Aorta (tissue), 5 donors: ENCODE data around the gene C1orf141. TPM values are rescaled to one million over a fixed set of nuclear protein-coding genes. Genes with fewer than 3 reads are reported as not detected.

Experiments used
- ATAC-seq: fragments of 200-7000 bp; cut with Tn5 transposase; one replicate; pipeline ENCODE4 v1.9.1; 2022; ENCODE audit warnings: moderate library complexity; ENCODE audit not compliant: low FRiP score
- DNase-seq, 2 donors: peaks; one replicate each; pipeline ENCODE4 v3.0.0-alpha.2; 2020
- H3K27ac ChIP-seq, 2 donors: one replicate each; pipeline ENCODE4 v1.5.1; 2013; ENCODE audit warnings: low read length in 2 of 2, mild to moderate bottlenecking in 2 of 2, moderate library complexity in 2 of 2, control low read depth in 1 of 2, inconsistent platforms in 1 of 2, low read depth in 1 of 2
- H3K27me3 ChIP-seq, 2 donors: one replicate each; pipeline ENCODE4 v1.6.1; 2013; ENCODE audit warnings: control low read depth in 1 of 2, low read length in 1 of 2, mild to moderate bottlenecking in 1 of 2, moderate library complexity in 1 of 2; ENCODE audit not compliant: insufficient read depth in 2 of 2, control insufficient read depth in 1 of 2
- H3K36me3 ChIP-seq, 2 donors: one replicate each; pipeline ENCODE4 v1.6.1; 2013; ENCODE audit warnings: control low read depth in 1 of 2, low read length in 1 of 2, mild to moderate bottlenecking in 1 of 2; ENCODE audit not compliant: insufficient read depth in 2 of 2, control insufficient read depth in 1 of 2
- H3K4me1 ChIP-seq, 2 donors: one replicate each; pipeline ENCODE4 v1.6.1; 2013; ENCODE audit warnings: low read length in 2 of 2, control low read depth in 1 of 2, mild to moderate bottlenecking in 1 of 2, moderate library complexity in 1 of 2; ENCODE audit not compliant: insufficient read depth in 2 of 2, control insufficient read depth in 1 of 2
- H3K4me3 ChIP-seq, 2 donors: one replicate each; pipeline ENCODE4 v1.5.1; 2013; ENCODE audit warnings: low read length in 2 of 2, control low read depth in 1 of 2, mild to moderate bottlenecking in 1 of 2
- H3K9me3 ChIP-seq: one replicate; pipeline ENCODE4 v1.6.1; 2013; ENCODE audit warnings: mild to moderate bottlenecking, low read length; ENCODE audit not compliant: control insufficient read depth
- WGBS, 2 donors: extraction: QIAGEN DNeasy Blood & Tissue Kit; methylation state at CpG; one replicate each; pipeline ENCODE4 v1.1.7; 2013; 5-methylcytosine and 5-hydroxymethylcytosine counted together
- intact Hi-C, 2 donors: fragments of 100-400 bp; cut with DNase I; formaldehyde crosslinking; loops; one replicate each; pipeline versions ENCODE4 v1.14.2 to v1.15.0; 2022
- polyA plus RNA-seq, 2 donors: library from polyadenylated mRNA; stranded (reverse); fragments of 200-250 nt; gene quantifications; one replicate each; pipeline ENCODE4 v1.2.3, GENCODE V29; 2013
- total RNA-seq, 2 donors: library from RNA; stranded (reverse); fragmentation: NEBNext Ultra II Directional; extraction: Animal tissue kit (Norgen Biotek cat#: 25700); gene quantifications; one replicate each; pipeline ENCODE4 v1.2.1, GENCODE V29; 2021
- donor health status: healthy with polysubstance abuse.
- donor health status: Bipolar disorder and iron deficiency.
- donor health status: DM: no; HTN: no; CAD: no.
- donor health status: DM: no; HTN: no; CAD: no.
- donor health status: DM: yes; HTN: yes; CAD: no.

The C1orf141 gene
- total and polyA plus RNA-seq, 4 donors, result 0.13 TPM; not detected in 3

GRCh38 chr1:67044631-67045270, 90.0 kb downstream of the C1orf141 start:
- H3K27me3 ChIP-seq, result no peaks in the 10 kb centered on the region
- WGBS, 2 donors, result 82 to 88% methylated on average over 4 of the region's 4 CpGs

GRCh38 chr1:67043366-67043765, 91.4 kb downstream of the C1orf141 start:
- intact Hi-C loops, result no loop called here
- DNase-seq (no peak), ATAC-seq (no peak)
- Histone ChIP-seq H3K27ac (no peak overlapping the region), H3K36me3 (peaks cover 2 to 5% of the 10 kb centered on the region in 2 donors), H3K4me1 (peaks cover 0 to 7% of the 10 kb centered on the region in 2 donors), H3K9me3 (no peaks in the 10 kb centered on the region), H3K27me3 (no peaks in the 10 kb centered on the region), H3K4me3 (no peak overlapping the region)
- WGBS, 2 donors, result 31 to 33% methylated on average over 3 of the region's 3 CpGs

More at GRCh38 chr1:67044631-67045270, 90.0 kb downstream of the C1orf141 start:
- ATAC-seq (no peak), DNase-seq (no peak)
- intact Hi-C loops, result no loop called here
- Histone ChIP-seq H3K9me3 (no peaks in the 10 kb centered on the region), H3K27ac (no peak overlapping the region), H3K4me1 (peaks cover 0 to 7% of the 10 kb centered on the region in 2 donors), H3K36me3 (peaks cover 2 to 5% of the 10 kb centered on the region in 2 donors), H3K4me3 (no peak overlapping the region)

Other genes with a start within 250 kb of the C1orf141 start
- 10 to 100 TPM; 20.8 to 24.2 TPM for gene DNAI4, start 210.1 kb downstream of the C1orf141 start, total RNA-seq
- gene DNAI4, start 210.1 kb downstream of the C1orf141 start, polyA plus RNA-seq, result 1 to 10 TPM in 1 of 2 donors, under 1 TPM in 1; 0.63 to 2.9 TPM
- 10 to 100 TPM; 54.6 to 55.7 TPM for gene MIER1, start 210.0 kb downstream of the C1orf141 start, total RNA-seq
- gene MIER1, start 210.0 kb downstream of the C1orf141 start, polyA plus RNA-seq, result 10 to 100 TPM; 20.1 to 33.9 TPM
- gene SLC35D1, start 80.8 kb downstream of the C1orf141 start, total RNA-seq, result 10 to 100 TPM; 14.1 to 17.8 TPM
- gene SLC35D1, start 80.8 kb downstream of the C1orf141 start, polyA plus RNA-seq, result 1 to 10 TPM; 2.9 to 6.8 TPM
- under 1 TPM in 1 of 2 donors, not detected in 1; 0.21 TPM for gene IL23R, start 31.5 kb upstream of the C1orf141 start, total RNA-seq
- not detected for gene IL23R, start 31.5 kb upstream of the C1orf141 start, polyA plus RNA-seq
- 1 to 10 TPM in 1 of 2 donors, under 1 TPM in 1; 0.88 to 5.3 TPM for gene IL12RB2, start 172.9 kb upstream of the C1orf141 start, total RNA-seq
- gene IL12RB2, start 172.9 kb upstream of the C1orf141 start, polyA plus RNA-seq, result under 1 TPM in 1 of 2 donors, not detected in 1; 0.08 TPM